ENCODE measurements around the gene CEMIP.

The CEMIP gene

DNA sequence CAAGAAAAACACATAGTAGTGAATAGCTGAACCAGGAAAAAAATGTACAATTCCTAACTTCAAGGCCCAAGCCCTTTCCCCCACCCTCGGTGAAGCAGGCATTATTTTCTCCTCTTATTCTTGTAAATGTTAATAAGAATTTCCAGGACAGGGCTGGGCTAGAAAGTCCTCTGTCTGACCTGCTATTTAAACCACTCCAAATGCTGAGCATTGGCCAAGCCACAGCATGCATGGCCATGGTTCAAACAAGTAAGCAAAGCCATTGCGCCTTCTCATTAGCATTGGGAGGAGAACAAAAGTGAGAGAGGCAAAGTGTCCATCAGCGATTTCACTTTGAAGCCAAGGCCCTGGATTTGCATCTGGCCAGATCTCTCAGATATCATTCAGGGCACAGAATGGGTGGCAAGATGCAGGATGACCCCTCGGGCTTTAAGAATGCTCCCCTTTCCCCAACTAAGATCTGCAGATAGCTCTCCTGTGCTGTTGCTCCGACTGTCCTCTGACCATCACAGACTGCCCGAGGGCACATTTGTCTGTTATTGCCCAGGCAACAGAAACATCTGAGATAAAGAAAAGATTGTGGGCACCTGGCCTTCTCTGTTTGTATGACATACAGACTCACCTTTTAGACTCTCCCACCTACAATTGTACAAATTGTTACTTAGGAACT, 46.3 kb downstream of the CEMIP start:
- DNase-seq (ENCODE audit: extremely low read depth, low read depth): no peak
- TF ChIP-seq, protein P1, sequence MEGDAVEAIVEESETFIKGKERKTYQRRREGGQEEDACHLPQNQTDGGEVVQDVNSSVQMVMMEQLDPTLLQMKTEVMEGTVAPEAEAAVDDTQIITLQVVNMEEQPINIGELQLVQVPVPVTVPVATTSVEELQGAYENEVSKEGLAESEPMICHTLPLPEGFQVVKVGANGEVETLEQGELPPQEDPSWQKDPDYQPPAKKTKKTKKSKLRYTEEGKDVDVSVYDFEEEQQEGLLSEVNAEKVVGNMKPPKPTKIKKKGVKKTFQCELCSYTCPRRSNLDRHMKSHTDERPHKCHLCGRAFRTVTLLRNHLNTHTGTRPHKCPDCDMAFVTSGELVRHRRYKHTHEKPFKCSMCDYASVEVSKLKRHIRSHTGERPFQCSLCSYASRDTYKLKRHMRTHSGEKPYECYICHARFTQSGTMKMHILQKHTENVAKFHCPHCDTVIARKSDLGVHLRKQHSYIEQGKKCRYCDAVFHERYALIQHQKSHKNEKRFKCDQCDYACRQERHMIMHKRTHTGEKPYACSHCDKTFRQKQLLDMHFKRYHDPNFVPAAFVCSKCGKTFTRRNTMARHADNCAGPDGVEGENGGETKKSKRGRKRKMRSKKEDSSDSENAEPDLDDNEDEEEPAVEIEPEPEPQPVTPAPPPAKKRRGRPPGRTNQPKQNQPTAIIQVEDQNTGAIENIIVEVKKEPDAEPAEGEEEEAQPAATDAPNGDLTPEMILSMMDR (IDR thresholded peaks at IDR 0.05; ENCODE audit: low read depth, low read length, missing control alignments): no peak
- no peak overlapping the region for H3K4me3 ChIP-seq (replicated peaks; ENCODE audit: low read depth, low read length)

GRCh38 chr15:80828796-80829195, 49.6 kb downstream of the CEMIP start:
- DNase-seq (ENCODE audit: extremely low read depth, low read depth): no peak
- TF ChIP-seq, protein P1 (IDR thresholded peaks at IDR 0.05; ENCODE audit: low read depth, low read length, missing control alignments): no peak
- no peak overlapping the region for H3K4me3 ChIP-seq (replicated peaks; ENCODE audit: low read depth, low read length)

GRCh38 chr15:80830677-80831076, 51.5 kb downstream of the CEMIP start:
- no peak overlapping the region for H3K4me3 ChIP-seq (replicated peaks; ENCODE audit: low read depth, low read length)
- TF ChIP-seq, protein P1 (IDR thresholded peaks at IDR 0.05; ENCODE audit: low read depth, low read length, missing control alignments): no peak
- DNase-seq (ENCODE audit: extremely low read depth, low read depth): no peak

DNA sequence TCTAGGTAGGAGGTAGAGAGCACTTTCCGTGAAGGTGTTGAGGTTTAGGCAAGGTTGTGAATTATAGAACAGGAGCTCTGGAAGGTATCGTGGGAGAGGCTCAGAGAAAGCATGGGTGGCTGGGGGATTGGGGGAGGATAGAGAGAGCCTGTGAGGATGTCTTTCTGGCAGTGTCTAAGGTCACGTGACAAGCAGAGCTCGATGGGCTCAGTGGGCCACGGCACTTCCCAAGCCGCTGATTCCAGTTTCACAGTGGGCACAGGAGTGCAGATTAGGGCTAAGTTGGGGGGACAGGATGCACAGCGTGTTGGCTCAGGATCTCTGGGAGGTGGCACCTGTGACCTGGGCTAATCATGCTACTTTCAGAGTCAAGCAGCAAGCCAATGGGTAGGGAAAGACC, 52.0 kb downstream of the CEMIP start:
- DNase-seq (ENCODE audit: extremely low read depth, low read depth): no peak
- TF ChIP-seq, protein P1 (IDR thresholded peaks at IDR 0.05; ENCODE audit: low read depth, low read length, missing control alignments): no peak
- H3K4me3 ChIP-seq (replicated peaks; ENCODE audit: low read depth, low read length): no peak overlapping the region

- no peak overlapping the region for H3K4me3 ChIP-seq (replicated peaks; ENCODE audit: low read depth, low read length)
- DNase-seq (ENCODE audit: extremely low read depth, low read depth): no peak
- TF ChIP-seq, protein P1 (IDR thresholded peaks at IDR 0.05; ENCODE audit: low read depth, low read length, missing control alignments): no peak
These were observed 52.5 kb downstream of the CEMIP start for GRCh38 chr15:80831606-80832224.

GRCh38 chr15:80832686-80833085, 53.5 kb downstream of the CEMIP start:
- no peak for DNase-seq (ENCODE audit: extremely low read depth, low read depth)
- H3K4me3 ChIP-seq (replicated peaks; ENCODE audit: low read depth, low read length): no peak overlapping the region
- TF ChIP-seq, protein P1 (IDR thresholded peaks at IDR 0.05; ENCODE audit: low read depth, low read length, missing control alignments): no peak
